Coronary artery (tissue), 2 donors: ENCODE results near the gene IL9.

ENCODE experiments used
- DNase-seq: peaks from one replicate; pipeline ENCODE4 v3.0.0-alpha.2; 2017; ENCODE audit warnings: low spot score
- H3K27ac ChIP-seq, 2 donors: fragments of 200-600 bp; sonication (generic); one replicate each; pipeline ENCODE4 v1.5.1; 2016 to 2019
- H3K4me3 ChIP-seq: fragments of 200-600 bp; sonication (generic); 2 replicates; pipeline ENCODE4 v1.5.1; 2016; ENCODE audit warnings: mild to moderate bottlenecking, moderate library complexity
- TF ChIP-seq, protein P1 (sequence below): fragments of 200-600 bp; sonication (generic); IDR thresholded peaks from one replicate; pipeline ENCODE4 v1.5.1; 2019; ENCODE audit warnings: antibody characterized with exemption

Gene IL9

DNA sequence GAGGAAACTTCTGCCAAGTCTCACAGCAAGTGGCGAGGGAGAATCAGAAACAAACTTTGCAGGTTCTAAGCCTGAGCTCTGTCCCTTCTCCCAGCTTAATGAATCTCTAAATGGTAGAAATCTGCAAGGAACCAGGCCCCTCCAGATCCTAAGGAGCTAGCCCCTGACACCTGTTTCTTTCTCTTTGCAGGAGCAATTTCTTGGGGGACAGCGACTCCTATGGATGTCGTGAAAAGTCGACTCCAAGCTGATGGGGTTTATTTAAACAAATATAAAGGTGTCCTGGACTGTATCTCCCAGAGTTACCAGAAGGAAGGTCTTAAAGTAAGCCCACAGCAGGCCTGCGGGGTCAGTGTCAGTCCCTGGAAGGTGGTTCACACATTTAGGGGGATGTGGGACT lies 21.8 kb downstream of the IL9 start:
- TF ChIP-seq, protein P1, sequence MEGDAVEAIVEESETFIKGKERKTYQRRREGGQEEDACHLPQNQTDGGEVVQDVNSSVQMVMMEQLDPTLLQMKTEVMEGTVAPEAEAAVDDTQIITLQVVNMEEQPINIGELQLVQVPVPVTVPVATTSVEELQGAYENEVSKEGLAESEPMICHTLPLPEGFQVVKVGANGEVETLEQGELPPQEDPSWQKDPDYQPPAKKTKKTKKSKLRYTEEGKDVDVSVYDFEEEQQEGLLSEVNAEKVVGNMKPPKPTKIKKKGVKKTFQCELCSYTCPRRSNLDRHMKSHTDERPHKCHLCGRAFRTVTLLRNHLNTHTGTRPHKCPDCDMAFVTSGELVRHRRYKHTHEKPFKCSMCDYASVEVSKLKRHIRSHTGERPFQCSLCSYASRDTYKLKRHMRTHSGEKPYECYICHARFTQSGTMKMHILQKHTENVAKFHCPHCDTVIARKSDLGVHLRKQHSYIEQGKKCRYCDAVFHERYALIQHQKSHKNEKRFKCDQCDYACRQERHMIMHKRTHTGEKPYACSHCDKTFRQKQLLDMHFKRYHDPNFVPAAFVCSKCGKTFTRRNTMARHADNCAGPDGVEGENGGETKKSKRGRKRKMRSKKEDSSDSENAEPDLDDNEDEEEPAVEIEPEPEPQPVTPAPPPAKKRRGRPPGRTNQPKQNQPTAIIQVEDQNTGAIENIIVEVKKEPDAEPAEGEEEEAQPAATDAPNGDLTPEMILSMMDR, result no peak
- no peak overlapping the region for H3K4me3 ChIP-seq
- no peak for DNase-seq
- H3K27ac ChIP-seq, result no peak overlapping the region

DNA sequence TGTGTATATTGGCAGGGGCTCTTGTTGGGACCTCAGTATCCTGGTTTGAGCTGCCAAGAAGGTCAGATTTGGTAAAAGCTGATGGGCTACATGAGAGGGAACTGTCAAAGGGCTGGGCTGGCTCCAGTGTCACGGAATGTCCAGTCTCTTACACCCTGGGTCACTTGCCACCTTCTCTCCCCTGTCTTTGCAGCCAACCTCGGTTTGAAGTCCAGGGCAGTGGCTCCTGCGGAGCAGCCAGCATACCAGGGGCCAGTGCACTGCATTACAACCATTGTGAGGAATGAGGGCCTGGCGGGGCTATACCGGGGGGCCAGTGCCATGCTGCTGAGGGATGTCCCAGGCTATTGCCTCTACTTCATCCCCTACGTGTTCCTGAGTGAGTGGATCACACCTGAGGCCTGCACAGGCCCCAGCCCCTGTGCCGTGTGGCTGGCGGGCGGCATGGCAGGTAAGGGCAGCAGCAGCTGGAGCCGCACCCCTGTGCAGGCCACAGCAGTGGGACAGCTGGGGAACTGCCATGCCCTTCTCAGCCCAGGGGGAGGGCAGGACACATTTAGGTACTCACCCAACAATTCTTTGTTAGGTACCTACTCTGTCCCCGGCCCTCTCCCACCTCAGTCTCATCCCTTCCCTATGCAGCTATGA lies 24.2 kb downstream of the IL9 start:
- Histone ChIP-seq H3K27ac (no peak overlapping the region), H3K4me3 (no peak overlapping the region)
- TF ChIP-seq, protein P1, result no peak
- no peak for DNase-seq

DNA sequence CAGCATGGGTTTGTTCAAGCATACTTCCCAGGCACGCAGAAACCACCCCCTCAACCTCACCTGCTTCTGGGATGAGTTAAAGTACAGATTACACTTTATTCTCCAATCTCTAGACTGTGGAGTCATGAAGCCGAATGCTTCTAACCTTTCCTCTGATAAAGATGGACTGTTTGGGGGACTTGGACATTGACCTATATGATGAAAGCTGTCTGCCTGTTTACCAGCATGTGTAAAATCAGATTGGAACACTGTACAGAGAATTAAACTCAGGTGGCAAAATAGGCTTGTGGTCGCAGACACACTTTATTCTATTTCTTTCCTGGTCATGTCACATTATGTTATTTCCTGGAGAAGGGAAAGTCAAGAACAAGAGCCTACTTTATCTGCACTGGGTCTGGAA lies 25.7 kb downstream of the IL9 start:
- no peak for DNase-seq
- H3K27ac ChIP-seq, result no peak overlapping the region
- H3K4me3 ChIP-seq, result no peak overlapping the region
- TF ChIP-seq, protein P1, result no peak

DNA sequence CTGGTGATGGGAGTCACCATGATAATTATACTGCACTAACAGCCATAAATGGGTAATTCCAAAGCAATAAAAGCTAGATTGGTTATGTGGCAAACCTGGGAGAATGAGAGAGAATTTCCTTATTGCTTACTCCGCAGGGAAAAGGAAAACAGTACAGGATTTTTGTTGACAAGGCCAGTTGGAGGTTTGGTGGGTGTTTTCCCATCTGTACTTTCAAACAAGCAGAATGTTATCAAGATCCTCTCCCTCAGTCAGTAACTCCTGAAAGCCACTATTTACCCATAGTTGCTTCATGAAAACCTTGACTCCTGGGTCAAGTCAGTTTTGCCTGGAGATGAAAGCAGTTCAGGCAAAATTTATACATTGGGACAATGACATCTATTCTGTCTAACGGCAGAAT lies 26.4 kb downstream of the IL9 start:
- DNase-seq, result no peak
- TF ChIP-seq, protein P1, result no peak
- H3K4me3 ChIP-seq, result no peak overlapping the region
- no peak overlapping the region for H3K27ac ChIP-seq

DNA sequence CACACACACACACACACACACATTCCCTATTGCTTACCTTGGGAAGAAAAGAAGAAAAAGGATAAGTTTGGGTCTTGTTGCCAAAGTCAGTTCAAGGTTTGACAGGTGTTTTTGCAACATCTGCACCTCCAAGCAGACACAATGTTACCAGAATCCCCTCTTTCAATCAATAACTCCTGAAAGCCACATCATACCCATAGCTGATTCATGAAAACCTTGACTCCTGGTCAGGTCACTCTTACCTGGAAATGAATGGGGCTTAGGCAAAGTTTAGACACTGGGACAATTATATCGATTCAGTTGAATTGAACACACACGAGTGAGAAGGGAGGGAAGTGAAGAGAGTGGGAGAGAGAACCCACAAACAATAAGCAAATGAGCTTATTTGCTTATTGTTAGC lies 27.0 kb downstream of the IL9 start:
- DNase-seq, result no peak
- TF ChIP-seq, protein P1, result no peak
- no peak overlapping the region for H3K4me3 ChIP-seq
- no peak overlapping the region for H3K27ac ChIP-seq

DNA sequence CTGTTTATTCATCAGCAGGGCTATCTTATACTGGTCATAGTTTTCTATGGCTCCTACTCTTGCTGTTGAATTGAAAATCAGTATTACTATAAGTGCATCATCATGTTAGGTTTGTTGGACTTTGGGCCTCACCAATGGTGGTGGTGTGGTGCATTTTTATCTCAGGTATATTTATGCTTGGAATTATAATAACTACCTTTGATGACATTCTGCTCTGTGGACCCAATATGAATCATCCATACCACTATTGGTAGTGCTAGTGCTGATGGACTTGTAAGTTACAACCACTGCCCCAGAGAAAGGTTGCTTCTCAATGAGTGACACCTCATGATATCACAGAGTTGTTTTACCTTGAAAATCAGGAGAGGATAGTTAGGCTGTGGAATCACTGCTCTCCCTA lies 28.0 kb downstream of the IL9 start:
- no peak for DNase-seq
- Histone ChIP-seq H3K4me3 (no peak overlapping the region), H3K27ac (no peak overlapping the region)
- TF ChIP-seq, protein P1, result no peak

DNA sequence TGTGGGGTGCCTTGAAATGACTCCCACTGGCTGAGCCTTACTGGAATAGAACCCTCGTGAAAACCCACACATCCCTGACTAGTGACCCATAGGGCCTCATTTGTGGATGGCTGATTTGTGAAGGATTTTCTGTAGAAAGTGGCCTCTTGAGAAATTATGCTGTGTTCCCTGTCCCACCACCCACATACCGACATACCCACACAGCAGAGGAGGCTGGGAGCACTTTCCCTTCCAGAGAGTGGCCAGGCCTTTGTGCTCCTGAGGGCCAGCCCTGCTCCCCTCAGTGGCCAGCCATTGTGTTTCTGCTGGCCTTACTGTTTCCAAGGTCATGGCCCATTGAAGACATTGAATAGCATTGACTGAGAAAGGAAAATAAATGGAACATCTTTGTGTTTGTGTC lies 29.6 kb downstream of the IL9 start:
- TF ChIP-seq, protein P1, result no peak
- H3K4me3 ChIP-seq, result no peak overlapping the region
- DNase-seq, result no peak

More for the DNA sequence above, 29.6 kb downstream of the IL9 start:
- H3K27ac ChIP-seq, result no peak overlapping the region
